OCI-LY7 (cell line): ENCODE data around the gene COPS2.

Experiments used
- EZH2phosphoT487 ChIP-seq: fragments of 200-600 bp; sonication (generic); IDR thresholded peaks from 2 replicates; pipeline ENCODE4 v1.6.1; 2018; ENCODE audit warnings: low read depth, borderline replicate concordance, mild to moderate bottlenecking, mixed run types, antibody characterized with exemption, low read length, moderate library complexity, mixed read lengths
- TF ChIP-seq, protein P1 (sequence below): fragments of 200-600 bp; sonication (generic); conservative IDR thresholded peaks from 2 replicates; pipeline ENCODE4 v1.5.1; 2014; ENCODE audit warnings: mild to moderate bottlenecking, antibody characterized with exemption, low read length, moderate library complexity, mixed read lengths

DNA sequence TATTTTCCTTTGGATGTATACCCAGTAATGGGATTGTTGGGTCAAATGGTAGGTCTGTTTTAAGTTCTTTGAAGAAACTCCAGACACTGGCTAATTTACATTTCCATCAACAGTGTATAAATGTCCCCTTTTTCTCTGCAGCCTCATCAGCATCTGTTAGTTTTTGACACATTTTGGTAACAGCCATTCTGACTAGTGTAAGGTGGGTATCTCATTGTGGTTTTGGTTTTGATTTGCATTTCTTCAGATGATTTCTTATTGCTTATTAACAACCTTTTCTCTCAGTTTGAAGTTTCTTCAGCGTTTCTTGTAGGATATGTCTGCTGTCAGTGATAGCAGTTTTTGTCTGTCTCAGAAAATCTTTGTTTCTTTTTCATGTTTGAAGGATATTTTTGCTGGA, 30.1 kb upstream of the COPS2 start:
- TF ChIP-seq, protein P1, sequence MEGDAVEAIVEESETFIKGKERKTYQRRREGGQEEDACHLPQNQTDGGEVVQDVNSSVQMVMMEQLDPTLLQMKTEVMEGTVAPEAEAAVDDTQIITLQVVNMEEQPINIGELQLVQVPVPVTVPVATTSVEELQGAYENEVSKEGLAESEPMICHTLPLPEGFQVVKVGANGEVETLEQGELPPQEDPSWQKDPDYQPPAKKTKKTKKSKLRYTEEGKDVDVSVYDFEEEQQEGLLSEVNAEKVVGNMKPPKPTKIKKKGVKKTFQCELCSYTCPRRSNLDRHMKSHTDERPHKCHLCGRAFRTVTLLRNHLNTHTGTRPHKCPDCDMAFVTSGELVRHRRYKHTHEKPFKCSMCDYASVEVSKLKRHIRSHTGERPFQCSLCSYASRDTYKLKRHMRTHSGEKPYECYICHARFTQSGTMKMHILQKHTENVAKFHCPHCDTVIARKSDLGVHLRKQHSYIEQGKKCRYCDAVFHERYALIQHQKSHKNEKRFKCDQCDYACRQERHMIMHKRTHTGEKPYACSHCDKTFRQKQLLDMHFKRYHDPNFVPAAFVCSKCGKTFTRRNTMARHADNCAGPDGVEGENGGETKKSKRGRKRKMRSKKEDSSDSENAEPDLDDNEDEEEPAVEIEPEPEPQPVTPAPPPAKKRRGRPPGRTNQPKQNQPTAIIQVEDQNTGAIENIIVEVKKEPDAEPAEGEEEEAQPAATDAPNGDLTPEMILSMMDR, result no peak
- no peak for TF ChIP-seq EZH2phosphoT487
